ENCODE results near the gene DPEP3.
"Not testable (repeated sequence)": the region's sequence is repeated elsewhere in the genome, so short reads cannot be mapped to it uniquely, and the experiment has no call there.

Gene DPEP3

DNA sequence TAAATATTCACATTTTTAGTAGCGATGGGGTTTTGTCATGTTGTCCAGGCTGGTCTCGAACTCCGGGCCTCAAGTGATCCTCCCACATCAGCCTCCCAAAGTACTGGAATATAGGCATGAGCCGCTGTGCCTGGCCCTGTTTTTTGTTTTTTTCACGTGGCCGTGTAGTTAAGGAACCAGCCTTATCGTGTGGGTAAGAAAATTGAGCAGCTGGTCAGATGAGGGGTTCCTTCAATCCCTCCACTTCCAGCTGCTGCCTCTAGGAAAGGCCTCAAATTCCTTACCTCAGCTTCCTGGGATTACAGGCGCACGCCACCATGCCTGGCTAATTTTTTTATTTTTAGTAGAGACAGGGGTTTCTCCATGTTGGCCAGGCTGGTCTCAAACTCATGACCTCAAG is 24.9 kb upstream of the DPEP3 start:
- Histone ChIP-seq H3K4me3 (ENCODE audit: low read depth in 1 of 2, low read length in 2 of 2) (no peak overlapping the region), H3K36me3 (ENCODE audit: insufficient read depth, low read length) (no peaks in the 10 kb centered on the region), H3K9me3 (ENCODE audit: low read length) (no peaks in the 10 kb centered on the region), H3K9ac (ENCODE audit: low read length) (no peak overlapping the region), H3K27me3 (ENCODE audit: control insufficient read depth in 1 of 2, insufficient read depth in 2 of 2, low read length in 2 of 2) (no peaks in the 10 kb centered on the region), H3K4me1 (ENCODE audit: insufficient read depth, low read length) (no peaks in the 10 kb centered on the region), H3K27ac (ENCODE audit: low read depth, low read length) (no peak overlapping the region)

DNA sequence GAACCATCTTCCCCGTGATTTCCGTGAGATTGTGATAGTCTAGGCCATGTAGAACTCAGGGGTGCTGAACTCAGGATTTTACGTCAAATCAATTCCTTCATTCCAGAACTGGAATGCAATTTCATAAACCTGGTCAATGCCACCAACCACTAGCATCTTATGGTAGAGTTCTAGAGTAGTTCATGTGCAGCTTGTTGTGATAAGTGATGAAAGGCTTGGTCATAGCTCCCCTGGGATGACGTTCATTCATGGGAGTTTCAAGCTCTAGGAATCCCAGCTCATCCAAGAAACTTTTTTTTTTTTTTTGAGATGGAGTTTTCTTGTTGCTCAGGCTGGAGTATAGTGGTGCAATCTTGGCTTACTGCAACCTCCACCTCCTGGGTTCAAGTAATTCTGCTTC is 22.7 kb upstream of the DPEP3 start:
- Histone ChIP-seq H3K4me3 (ENCODE audit: low read depth in 1 of 2, low read length in 2 of 2) (no peak overlapping the region), H3K27me3 (ENCODE audit: control insufficient read depth in 1 of 2, insufficient read depth in 2 of 2, low read length in 2 of 2) (no peaks in the 10 kb centered on the region), H3K27ac (ENCODE audit: low read depth, low read length) (no peak overlapping the region), H3K4me1 (ENCODE audit: insufficient read depth, low read length) (no peaks in the 10 kb centered on the region), H3K36me3 (ENCODE audit: insufficient read depth, low read length) (no peaks in the 10 kb centered on the region), H3K9me3 (ENCODE audit: low read length) (no peaks in the 10 kb centered on the region), H3K9ac (ENCODE audit: low read length) (no peak overlapping the region)

DNA sequence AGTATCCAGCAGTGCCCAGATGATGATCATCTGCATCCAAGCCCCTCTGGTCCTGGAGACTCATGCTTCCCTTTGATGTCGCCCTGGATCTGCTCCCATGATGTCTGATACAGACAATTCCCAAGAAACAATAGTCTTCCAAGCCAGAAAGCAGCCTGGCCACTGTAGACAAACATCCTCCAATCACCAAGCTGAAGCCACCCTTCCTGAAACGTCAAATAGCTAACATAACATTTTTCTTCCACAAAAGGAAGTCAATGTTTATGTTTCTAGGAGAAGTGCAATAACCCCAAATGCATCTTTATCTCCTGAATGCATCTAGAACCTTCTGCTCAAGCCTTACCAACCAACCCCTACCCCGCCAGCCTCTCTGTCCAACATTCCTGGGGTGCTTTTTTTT is 20.2 kb upstream of the DPEP3 start:
- Histone ChIP-seq H3K9me3 (ENCODE audit: low read length) (no peaks in the 10 kb centered on the region), H3K27ac (ENCODE audit: low read depth, low read length) (no peak overlapping the region), H3K4me1 (ENCODE audit: insufficient read depth, low read length) (no peaks in the 10 kb centered on the region), H3K4me3 (ENCODE audit: low read depth in 1 of 2, low read length in 2 of 2) (no peak overlapping the region), H3K9ac (ENCODE audit: low read length) (no peak overlapping the region), H3K27me3 (ENCODE audit: control insufficient read depth in 1 of 2, insufficient read depth in 2 of 2, low read length in 2 of 2) (no peaks in the 10 kb centered on the region), H3K36me3 (ENCODE audit: insufficient read depth, low read length) (no peaks in the 10 kb centered on the region)

DNA sequence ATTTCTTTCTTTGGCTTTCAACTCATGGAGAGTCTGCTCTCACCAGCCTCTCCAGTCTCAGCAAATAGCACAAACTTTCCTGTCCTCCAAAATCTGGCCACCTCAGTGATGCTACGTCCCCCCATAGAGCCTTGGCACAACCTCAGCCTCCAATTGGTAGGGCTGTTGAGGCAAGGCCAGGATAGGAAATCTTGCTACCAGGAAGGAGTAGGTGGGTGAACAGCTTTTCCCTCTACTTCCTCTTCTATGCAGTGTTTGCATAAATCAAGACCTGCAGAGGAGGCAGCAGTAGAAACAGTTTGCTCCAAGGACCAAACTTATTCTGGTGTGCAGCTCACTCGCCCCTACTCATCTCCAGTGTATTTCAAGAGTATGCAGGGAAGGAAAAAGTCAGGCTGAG is 19.7 kb upstream of the DPEP3 start:
- Histone ChIP-seq H3K4me3 (ENCODE audit: low read depth in 1 of 2, low read length in 2 of 2) (no peak overlapping the region), H3K36me3 (ENCODE audit: insufficient read depth, low read length) (no peaks in the 10 kb centered on the region), H3K27ac (ENCODE audit: low read depth, low read length) (peak overlapping the region; percentile 10), H3K27me3 (ENCODE audit: control insufficient read depth in 1 of 2, insufficient read depth in 2 of 2, low read length in 2 of 2) (no peaks in the 10 kb centered on the region), H3K4me1 (ENCODE audit: insufficient read depth, low read length) (no peaks in the 10 kb centered on the region), H3K9ac (ENCODE audit: low read length) (no peak overlapping the region), H3K9me3 (ENCODE audit: low read length) (no peaks in the 10 kb centered on the region)

DNA sequence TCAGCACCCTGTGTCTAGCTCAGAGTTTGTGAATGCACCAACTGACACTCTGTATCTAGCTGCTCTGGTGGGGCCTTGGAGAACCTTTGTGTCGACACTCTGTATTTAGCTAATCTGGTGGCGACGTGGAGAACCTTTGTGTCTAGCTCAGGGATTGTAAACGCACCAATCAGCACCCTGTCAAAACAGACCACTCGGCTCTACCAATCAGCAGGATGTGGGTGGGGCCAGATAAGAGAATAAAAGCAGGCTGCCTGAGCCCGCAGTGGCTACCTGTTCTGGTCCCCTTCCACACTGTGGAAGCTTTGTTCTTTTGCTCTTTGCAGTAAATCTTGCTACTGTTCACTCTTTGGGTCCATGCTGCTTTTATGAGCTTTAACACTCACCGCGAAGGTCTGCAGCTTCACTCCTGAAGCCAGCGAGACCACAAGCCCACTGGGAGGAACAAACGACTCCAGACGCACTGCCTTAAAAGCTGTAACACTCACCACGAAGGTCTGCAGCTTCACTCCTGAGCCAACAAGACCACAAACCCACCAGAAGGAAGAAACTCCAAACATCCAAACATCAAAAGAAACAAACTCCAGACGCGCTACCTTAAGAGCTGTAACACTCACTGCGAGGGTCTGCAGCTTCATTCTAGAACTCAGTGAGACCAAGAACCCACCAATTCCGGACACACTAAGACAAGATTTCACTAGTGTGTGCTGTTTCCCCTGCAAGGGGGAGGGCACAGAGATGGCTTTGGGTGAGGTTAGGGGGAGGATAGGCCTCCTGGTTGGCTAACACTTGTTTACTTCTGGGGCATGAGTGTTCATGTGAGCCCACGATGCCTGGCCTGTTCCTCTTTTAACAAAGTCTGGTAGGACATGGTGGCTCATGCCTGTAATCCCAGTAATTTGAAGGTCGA is 18.7 kb upstream of the DPEP3 start, which contains the start of gene DPEP2:
Gene DPEP2 (minus strand): TSS at position 706 of the 910 bp plus-strand sequence. CDS start 6,272 bp downstream, outside the sequence.
- not testable (repeated sequence) for H3K27me3 ChIP-seq (ENCODE audit: control insufficient read depth in 1 of 2, insufficient read depth in 2 of 2, low read length in 2 of 2); H3K9me3 ChIP-seq (ENCODE audit: low read length); H3K4me3 ChIP-seq (ENCODE audit: low read depth in 1 of 2, low read length in 2 of 2); H3K4me1 ChIP-seq (ENCODE audit: insufficient read depth, low read length); H3K36me3 ChIP-seq (ENCODE audit: insufficient read depth, low read length); H3K9ac ChIP-seq (ENCODE audit: low read length)
- H3K27ac ChIP-seq (ENCODE audit: low read depth, low read length), result peak within 1 kb of the TSS; percentile 10

DNA sequence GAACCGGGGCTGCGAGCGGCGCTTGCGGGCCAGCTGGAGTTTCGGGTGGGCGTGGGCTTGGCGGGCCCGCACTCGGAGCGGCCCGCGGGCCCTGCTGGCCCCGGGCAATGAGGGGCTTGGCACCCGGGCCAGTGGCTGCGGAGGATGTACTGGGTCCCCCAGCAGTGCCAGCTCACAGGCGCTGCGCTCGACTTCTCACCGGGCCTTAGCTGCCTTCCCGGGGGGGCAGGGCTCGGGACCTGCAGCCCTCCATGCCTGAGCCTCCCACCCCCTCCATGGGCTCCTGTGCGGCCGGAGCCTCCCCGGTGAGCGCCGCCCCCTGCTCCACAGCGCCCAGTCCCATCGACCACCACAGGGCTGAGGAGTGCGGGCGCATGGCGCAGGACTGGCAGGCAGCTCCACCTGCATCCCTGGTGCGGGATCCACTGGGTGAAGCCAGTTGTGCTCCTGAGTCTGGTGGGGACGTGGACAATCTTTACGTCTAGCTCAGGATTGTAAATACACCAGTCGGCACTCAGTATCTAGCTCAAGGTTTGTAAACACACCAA is 18.0 kb upstream of the DPEP3 start:
- H3K27ac ChIP-seq (ENCODE audit: low read depth, low read length); H3K4me1 ChIP-seq (ENCODE audit: insufficient read depth, low read length); H3K9ac ChIP-seq (ENCODE audit: low read length); H3K27me3 ChIP-seq (ENCODE audit: control insufficient read depth in 1 of 2, insufficient read depth in 2 of 2, low read length in 2 of 2); H3K4me3 ChIP-seq (ENCODE audit: low read depth in 1 of 2, low read length in 2 of 2); H3K36me3 ChIP-seq (ENCODE audit: insufficient read depth, low read length); H3K9me3 ChIP-seq (ENCODE audit: low read length): not testable (repeated sequence)

DNA sequence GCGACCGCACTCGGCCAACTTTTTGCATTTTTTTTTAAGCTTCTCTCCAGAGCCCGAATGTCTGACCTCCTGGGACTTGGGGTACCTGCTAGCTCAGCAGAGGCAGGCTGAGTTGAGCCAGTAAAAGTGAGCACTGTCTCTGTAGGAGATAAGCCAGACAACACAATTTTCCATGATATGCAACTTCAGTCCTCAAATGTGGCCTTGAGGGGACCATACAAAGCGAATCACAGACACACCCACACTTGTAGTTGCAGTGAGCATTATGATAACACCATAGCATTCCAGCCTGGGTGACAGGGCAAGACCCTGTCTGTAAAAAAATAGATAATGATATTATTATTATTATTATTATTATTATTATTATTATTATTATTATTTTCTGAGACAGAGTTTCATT is 16.4 kb upstream of the DPEP3 start:
- Histone ChIP-seq H3K9me3 (ENCODE audit: low read length) (no peaks in the 10 kb centered on the region), H3K27me3 (ENCODE audit: control insufficient read depth in 1 of 2, insufficient read depth in 2 of 2, low read length in 2 of 2) (no peaks in the 10 kb centered on the region), H3K27ac (ENCODE audit: low read depth, low read length) (no peak overlapping the region), H3K4me1 (ENCODE audit: insufficient read depth, low read length) (no peaks in the 10 kb centered on the region), H3K9ac (ENCODE audit: low read length) (no peak overlapping the region), H3K4me3 (ENCODE audit: low read depth in 1 of 2, low read length in 2 of 2) (no peak overlapping the region), H3K36me3 (ENCODE audit: insufficient read depth, low read length) (no peaks in the 10 kb centered on the region)

DNA sequence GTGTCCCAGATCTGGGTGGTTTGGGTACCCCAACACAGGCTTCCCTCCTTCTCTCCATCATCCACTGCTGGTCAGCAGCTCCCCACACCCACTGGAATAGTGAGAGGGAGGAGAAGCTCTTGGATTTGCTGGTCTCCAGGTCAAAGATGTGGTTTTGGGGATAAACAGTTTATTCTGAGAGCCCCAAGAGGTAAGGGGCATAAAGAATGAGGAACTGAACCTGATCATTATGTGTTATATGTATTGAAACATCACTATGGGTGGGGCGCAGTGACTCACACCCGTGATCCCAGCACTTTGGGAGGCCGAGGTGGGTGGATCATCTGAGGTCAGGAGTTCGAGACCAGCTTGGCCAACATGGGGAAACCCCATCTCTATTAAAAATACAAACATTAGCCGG is 15.1 kb upstream of the DPEP3 start:
- no peak overlapping the region for H3K9ac ChIP-seq (ENCODE audit: low read length)
- no peak overlapping the region for H3K27ac ChIP-seq (ENCODE audit: low read depth, low read length)
- H3K27me3 ChIP-seq (ENCODE audit: control insufficient read depth in 1 of 2, insufficient read depth in 2 of 2, low read length in 2 of 2), result no peaks in the 10 kb centered on the region
- no peak overlapping the region for H3K4me3 ChIP-seq (ENCODE audit: low read depth in 1 of 2, low read length in 2 of 2)
- H3K9me3 ChIP-seq (ENCODE audit: low read length), result no peaks in the 10 kb centered on the region
- H3K4me1 ChIP-seq (ENCODE audit: insufficient read depth, low read length), result no peaks in the 10 kb centered on the region
- H3K36me3 ChIP-seq (ENCODE audit: insufficient read depth, low read length), result no peaks in the 10 kb centered on the region

DNA sequence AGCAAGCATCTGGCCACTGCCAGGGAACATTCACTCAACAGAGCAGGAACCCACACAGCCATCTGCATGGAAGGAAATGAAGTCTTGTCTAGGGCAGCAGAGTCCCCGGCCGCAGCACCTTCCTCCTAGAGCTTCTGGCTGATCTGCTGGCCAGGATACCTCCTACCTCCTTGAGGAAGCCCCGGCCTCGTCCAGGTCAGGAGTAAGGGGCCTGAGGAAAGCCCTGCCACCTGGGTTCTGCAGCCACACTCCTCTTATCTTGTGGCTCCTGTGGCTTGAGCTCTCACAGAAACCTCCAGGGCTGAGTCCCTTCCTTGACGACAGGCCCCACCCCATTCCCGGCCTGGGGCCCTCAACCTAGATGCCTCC is 13.7 kb upstream of the DPEP3 start:
- not testable (repeated sequence) for H3K9ac ChIP-seq (ENCODE audit: low read length); H3K27me3 ChIP-seq (ENCODE audit: control insufficient read depth in 1 of 2, insufficient read depth in 2 of 2, low read length in 2 of 2); H3K36me3 ChIP-seq (ENCODE audit: insufficient read depth, low read length); H3K9me3 ChIP-seq (ENCODE audit: low read length); H3K4me1 ChIP-seq (ENCODE audit: insufficient read depth, low read length)
- Histone ChIP-seq H3K4me3 (ENCODE audit: low read depth in 1 of 2, low read length in 2 of 2) (peak overlapping the region in 1 of 2 donors; percentile 41), H3K27ac (ENCODE audit: low read depth, low read length) (peak overlapping the region; percentile 13)

DNA sequence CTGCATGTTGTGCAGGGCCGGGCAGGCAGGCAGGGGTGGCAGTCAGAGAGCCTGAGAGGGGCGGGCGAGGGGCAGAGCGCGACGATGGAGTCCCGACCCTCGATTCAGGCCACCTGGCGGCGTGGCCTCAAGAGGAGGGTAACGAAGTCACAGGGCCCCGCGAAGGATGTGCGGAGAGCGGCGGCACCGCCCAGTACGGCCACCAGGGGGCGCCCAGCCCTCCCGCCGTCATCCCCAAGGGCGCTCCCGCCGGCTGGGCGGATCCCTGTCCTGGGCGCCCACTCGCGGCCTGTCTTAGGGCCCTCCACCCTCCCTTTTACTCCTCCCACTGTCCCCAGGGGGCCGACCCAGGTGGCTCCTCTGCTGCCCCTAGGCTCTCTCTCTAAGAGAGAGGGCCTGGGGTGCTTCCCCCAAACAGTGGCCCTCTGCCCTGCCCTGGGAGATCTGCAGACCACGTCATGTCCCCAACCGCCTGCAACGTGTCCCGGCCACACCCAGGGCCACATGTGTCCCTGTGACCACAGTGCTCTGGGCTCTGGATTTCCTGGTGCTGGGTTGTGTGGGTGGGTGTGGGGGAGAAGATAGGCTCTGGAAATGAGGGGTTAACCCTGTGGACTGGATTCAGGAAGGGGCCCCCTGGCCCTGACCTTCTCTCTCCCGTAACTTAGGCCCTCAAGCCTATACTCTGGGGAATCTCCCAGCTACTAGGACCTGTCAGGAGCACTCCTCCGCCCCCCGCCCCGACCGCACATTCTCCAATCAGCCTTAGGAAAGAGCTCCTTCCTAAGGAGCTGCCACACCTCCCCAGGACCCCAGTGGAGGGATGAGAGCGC is 13.1 kb upstream of the DPEP3 start:
- peak overlapping the region; percentile 48 for H3K27ac ChIP-seq (ENCODE audit: low read depth, low read length)
- H3K36me3 ChIP-seq (ENCODE audit: insufficient read depth, low read length), result no peaks in the 10 kb centered on the region
- H3K9me3 ChIP-seq (ENCODE audit: low read length), result no peaks in the 10 kb centered on the region
- H3K27me3 ChIP-seq (ENCODE audit: control insufficient read depth in 1 of 2, insufficient read depth in 2 of 2, low read length in 2 of 2), result no peaks in the 10 kb centered on the region
- no peak overlapping the region for H3K9ac ChIP-seq (ENCODE audit: low read length)
- H3K4me1 ChIP-seq (ENCODE audit: insufficient read depth, low read length), result no peaks in the 10 kb centered on the region
- H3K4me3 ChIP-seq (ENCODE audit: low read depth in 1 of 2, low read length in 2 of 2), result peak overlapping the region; percentile 41 to 65

DNA sequence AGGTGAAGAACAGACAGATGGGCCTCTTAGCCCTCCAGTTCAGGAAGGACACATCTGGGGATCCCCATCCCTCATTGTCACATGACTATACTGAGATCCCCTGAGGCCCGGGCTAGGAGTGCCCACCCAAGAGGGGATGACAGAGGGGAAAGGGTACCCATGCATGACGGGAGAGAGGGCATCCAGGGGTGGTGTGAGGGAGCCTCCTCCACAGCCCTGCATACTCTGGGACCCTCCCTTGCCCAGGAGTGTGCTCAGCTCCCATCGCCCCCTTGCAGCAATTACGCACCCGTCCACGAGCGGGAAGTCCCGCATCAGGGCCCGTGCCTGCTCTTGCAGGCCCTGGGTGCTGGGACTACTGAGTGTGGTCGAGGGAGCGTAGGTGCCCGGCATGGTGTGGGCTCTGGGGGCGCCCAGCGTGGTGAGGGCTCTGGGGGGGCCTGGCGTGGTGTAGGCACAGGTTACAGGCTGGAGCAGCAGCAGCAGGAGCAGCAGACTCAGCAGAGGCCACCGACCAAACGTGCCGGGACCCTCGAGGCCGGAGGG is 12.4 kb upstream of the DPEP3 start:
- Histone ChIP-seq H3K4me3 (ENCODE audit: low read depth in 1 of 2, low read length in 2 of 2) (peak overlapping the region in 1 of 2 donors; percentile 65), H3K9me3 (ENCODE audit: low read length) (no peaks in the 10 kb centered on the region), H3K27ac (ENCODE audit: low read depth, low read length) (no peak overlapping the region), H3K4me1 (ENCODE audit: insufficient read depth, low read length) (no peaks in the 10 kb centered on the region), H3K9ac (ENCODE audit: low read length) (no peak overlapping the region), H3K27me3 (ENCODE audit: control insufficient read depth in 1 of 2, insufficient read depth in 2 of 2, low read length in 2 of 2) (no peaks in the 10 kb centered on the region), H3K36me3 (ENCODE audit: insufficient read depth, low read length) (no peaks in the 10 kb centered on the region)
